GM18909 (cell line): ENCODE measurements around the gene KRTAP5-8.
"Not testable (repeated sequence)": the region's sequence is repeated elsewhere in the genome, so short reads cannot be mapped to it uniquely, and the experiment has no call there.

Source experiments
- ATAC-seq: cut with Tn5 transposase; IDR thresholded peaks from one replicate; pipeline ENCODE4 v1.9.1; 2021; ENCODE audit warnings: mild to moderate bottlenecking; ENCODE audit not compliant: unreplicated experiment, poor library complexity

KRTAP5-8 gene

GRCh38 chr11:71542879-71543777 is 5.3 kb downstream of the KRTAP5-8 start:
- no peak for ATAC-seq

- ATAC-seq = no peak
These were observed 6.0 kb downstream of the KRTAP5-8 start for GRCh38 chr11:71543866-71544265.

- ATAC-seq = no peak
These were observed 6.8 kb downstream of the KRTAP5-8 start for GRCh38 chr11:71544525-71545214.

- no peak for ATAC-seq
These were observed 7.7 kb downstream of the KRTAP5-8 start for GRCh38 chr11:71545405-71545966.

- no peak for ATAC-seq
These were observed 10.3 kb downstream of the KRTAP5-8 start, which contains the start of gene KRTAP5-9 for GRCh38 chr11:71548120-71548519. TSS of gene KRTAP5-9 (plus strand) at chr11:71548420. CDS start at chr11:71548658, 238 bp downstream.

GRCh38 chr11:71548716-71549151 is 10.9 kb downstream of the KRTAP5-8 start:
- no peak for ATAC-seq

GRCh38 chr11:71551711-71552110 is 13.9 kb downstream of the KRTAP5-8 start:
- no peak for ATAC-seq

GRCh38 chr11:71554996-71555395 is 17.2 kb downstream of the KRTAP5-8 start:
- no peak for ATAC-seq

GRCh38 chr11:71555508-71555907 is 17.7 kb downstream of the KRTAP5-8 start:
- ATAC-seq = no peak

GRCh38 chr11:71556018-71556417 is 18.2 kb downstream of the KRTAP5-8 start:
- ATAC-seq = no peak

- ATAC-seq = no peak
These were observed 19.4 kb downstream of the KRTAP5-8 start for GRCh38 chr11:71557257-71557656.

- no peak for ATAC-seq
These were observed 21.2 kb downstream of the KRTAP5-8 start for GRCh38 chr11:71558996-71559395.

GRCh38 chr11:71562120-71562519 is 24.3 kb downstream of the KRTAP5-8 start:
- ATAC-seq = no peak

GRCh38 chr11:71563406-71563805 is 25.6 kb downstream of the KRTAP5-8 start:
- no peak for ATAC-seq

GRCh38 chr11:71564430-71564829 is 26.6 kb downstream of the KRTAP5-8 start:
- no peak for ATAC-seq

GRCh38 chr11:71565263-71565662 is 27.4 kb downstream of the KRTAP5-8 start, which contains the start of gene KRTAP5-10:
TSS of gene KRTAP5-10 (plus strand) at chr11:71565563. CDS start at chr11:71565588, 25 bp downstream.
- no peak for ATAC-seq

GRCh38 chr11:71566081-71566620 is 28.3 kb downstream of the KRTAP5-8 start:
- no peak for ATAC-seq

- not testable (repeated sequence) for ATAC-seq
These were observed 29.1 kb downstream of the KRTAP5-8 start for GRCh38 chr11:71566626-71567599.

GRCh38 chr11:71567633-71568032 is 29.8 kb downstream of the KRTAP5-8 start:
- not testable (repeated sequence) for ATAC-seq
